Measurements from ENCODE around the gene SUSD2. TPM values are rescaled to one million over a fixed set of nuclear protein-coding genes. Genes with fewer than 3 reads are reported as not detected.

The SUSD2 gene
- total RNA-seq, 1 experiment from 2014 or later: 1.1 TPM

GRCh38 chr22:24147666-24148065, 33.6 kb upstream of the SUSD2 start (continued):
- no peak for TF ChIP-seq SMAD3 (CRISPR knock-in tag; IDR thresholded peaks at IDR 0.05; ENCODE audit: borderline replicate concordance)

- ChIA-PET CTCF (interaction anchor here (0.9 to 5.5 kb wide), 4 partner anchors 8 to 219 kb away, joined by 3 to 99 read pairs (median 3); no protein-coding TSS in a partner anchor), POLR2A (no interaction called here)
- no peak for ATAC-seq
- H3K4me3 Mint-ChIP-seq: no peak overlapping the region
- DNase-seq (ENCODE audit: low spot score): no peak
- H3K9me3 Mint-ChIP-seq: no peaks in the 10 kb centered on the region
- TF ChIP-seq ATF6 (CRISPR knock-in tag; IDR thresholded peaks at IDR 0.05) (no peak), HMGA2 (CRISPR knock-in tag; IDR thresholded peaks at IDR 0.05) (no peak), GABPB1 (CRISPR knock-in tag; IDR thresholded peaks at IDR 0.05) (no peak), FOXJ3 (CRISPR knock-in tag; IDR thresholded peaks at IDR 0.05; ENCODE audit: borderline replicate concordance) (no peak), MXD4 (CRISPR knock-in tag; IDR thresholded peaks at IDR 0.05; ENCODE audit: borderline replicate concordance) (no peak), AFF4 (CRISPR knock-in tag; IDR thresholded peaks at IDR 0.05; ENCODE audit: borderline replicate concordance) (no peak), FOXP4 (CRISPR knock-in tag; IDR thresholded peaks at IDR 0.05) (no peak), IRF1 (CRISPR knock-in tag; IDR thresholded peaks at IDR 0.05) (no peak), ATF3 (CRISPR knock-in tag; conservative IDR thresholded peaks at IDR 0.05) (no peak), USF1 (CRISPR knock-in tag; IDR thresholded peaks at IDR 0.05) (no peak), NFATC4 (CRISPR knock-in tag; IDR thresholded peaks at IDR 0.05) (no peak), RELA (CRISPR knock-in tag; IDR thresholded peaks at IDR 0.05; ENCODE audit: borderline replicate concordance) (no peak)
- H3K27me3 Mint-ChIP-seq (ENCODE audit: low read depth): no peaks in the 10 kb centered on the region
- H3K27ac Mint-ChIP-seq: peak overlapping the region; percentile 76; the same call in 1 of the 2 replicates
- H3K4me1 Mint-ChIP-seq: peaks cover 27% of the 10 kb centered on the region
- 0 out of 2 replicates have a peak, but pooled peaks cover 3% of the 10 kb centered on the region for H3K36me3 Mint-ChIP-seq
These were observed 32.8 kb upstream of the SUSD2 start for GRCh38 chr22:24148266-24149197.

All from WTC11 (cell line).